ENCODE data around the gene LRRFIP2.

Gene LRRFIP2

DNA sequence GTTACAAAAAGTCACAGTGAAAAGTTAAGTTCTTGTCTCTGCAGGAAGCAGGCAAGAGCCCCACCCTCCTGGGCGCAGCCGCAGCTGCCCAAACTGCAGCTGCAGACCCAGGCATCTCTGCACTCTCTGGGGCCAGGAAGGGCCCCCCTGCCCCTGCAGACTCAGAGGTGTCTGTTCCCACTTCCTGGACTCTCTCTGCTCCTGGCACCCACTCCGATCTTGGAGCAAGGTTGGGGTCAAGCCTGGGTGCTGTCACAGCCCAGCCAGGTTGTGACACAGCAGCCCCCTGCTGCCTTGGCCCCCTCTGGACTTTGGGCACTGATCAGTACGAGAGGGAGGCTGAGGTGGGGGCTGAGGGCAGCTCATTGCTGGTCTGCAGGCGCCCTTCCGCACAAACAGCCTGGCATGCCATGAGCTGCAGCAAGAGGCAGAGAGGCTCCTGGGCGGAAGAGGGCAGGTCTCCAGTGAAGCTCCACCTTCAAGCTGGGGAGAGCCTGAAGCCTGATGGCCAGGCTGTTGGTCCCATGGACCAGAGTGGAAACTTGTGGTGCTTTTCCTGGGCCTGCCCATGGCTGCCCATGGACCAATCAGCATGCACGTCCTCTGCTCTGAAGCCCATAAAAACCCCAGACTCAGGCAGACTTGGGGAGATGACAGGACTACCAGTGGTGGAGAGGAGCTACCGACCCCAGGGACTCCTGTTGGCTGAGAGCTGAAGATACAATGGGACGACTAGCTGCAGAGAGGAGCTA, 42.9 kb upstream of the LRRFIP2 start (continued):
- no peak for TF ChIP-seq ZNF837 (tag by site-specific recombination; IDR thresholded peaks at IDR 0.05)
- no peak for TF ChIP-seq ZNF16 (tag by site-specific recombination; IDR thresholded peaks at IDR 0.05; ENCODE audit: low read depth)
- no peak for TF ChIP-seq ZNF529 (tag by site-specific recombination; IDR thresholded peaks at IDR 0.05; ENCODE audit: insufficient replicate concordance)
- TF ChIP-seq KLF8 (tag by site-specific recombination; IDR thresholded peaks at IDR 0.05) = no peak
- TF ChIP-seq ZNF350 (tag by site-specific recombination; IDR thresholded peaks at IDR 0.05) = no peak

DNA sequence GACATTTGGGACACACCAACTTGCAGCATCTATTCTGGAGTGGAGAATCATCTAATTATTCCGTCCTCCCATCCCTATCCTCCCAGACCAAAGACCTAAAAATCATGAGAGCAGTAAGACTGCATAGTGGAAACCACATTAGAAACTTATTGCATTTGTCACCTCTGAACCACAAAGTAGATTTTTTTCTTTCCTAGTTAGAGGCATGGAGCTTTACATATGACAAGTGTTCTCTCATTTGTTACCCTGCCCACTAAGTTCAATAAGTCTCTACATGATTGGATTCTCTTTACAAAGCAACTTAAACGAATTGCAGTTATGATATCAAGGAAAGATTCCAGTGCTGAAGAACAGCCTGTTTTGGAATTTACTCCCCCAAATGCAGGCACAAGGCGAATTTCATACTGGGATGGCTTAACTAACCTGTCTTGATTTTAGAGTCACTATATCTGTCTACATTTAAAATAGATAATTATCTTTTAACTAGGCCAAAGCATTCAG, 42.3 kb upstream of the LRRFIP2 start:
- ChIA-PET CTCF (interaction anchor here (0.6 kb wide), 2 partner anchors 207 to 208 kb away, joined by 5 to 6 read pairs; no protein-coding TSS in a partner anchor), POLR2A (no interaction called here)
- H3K36me3 ChIP-seq (ENCODE audit: control insufficient read depth in 2 of 2, insufficient read depth in 1 of 2, low read length in 2 of 2) = no peaks in the 10 kb centered on the region
- no peak overlapping the region for H3K27ac ChIP-seq (ENCODE audit: extremely low read depth, low read depth, low read length)
- H3K4me1 ChIP-seq (ENCODE audit: control insufficient read depth, insufficient read depth, low read length) = no peaks in the 10 kb centered on the region
- TF ChIP-seq, protein P1, sequence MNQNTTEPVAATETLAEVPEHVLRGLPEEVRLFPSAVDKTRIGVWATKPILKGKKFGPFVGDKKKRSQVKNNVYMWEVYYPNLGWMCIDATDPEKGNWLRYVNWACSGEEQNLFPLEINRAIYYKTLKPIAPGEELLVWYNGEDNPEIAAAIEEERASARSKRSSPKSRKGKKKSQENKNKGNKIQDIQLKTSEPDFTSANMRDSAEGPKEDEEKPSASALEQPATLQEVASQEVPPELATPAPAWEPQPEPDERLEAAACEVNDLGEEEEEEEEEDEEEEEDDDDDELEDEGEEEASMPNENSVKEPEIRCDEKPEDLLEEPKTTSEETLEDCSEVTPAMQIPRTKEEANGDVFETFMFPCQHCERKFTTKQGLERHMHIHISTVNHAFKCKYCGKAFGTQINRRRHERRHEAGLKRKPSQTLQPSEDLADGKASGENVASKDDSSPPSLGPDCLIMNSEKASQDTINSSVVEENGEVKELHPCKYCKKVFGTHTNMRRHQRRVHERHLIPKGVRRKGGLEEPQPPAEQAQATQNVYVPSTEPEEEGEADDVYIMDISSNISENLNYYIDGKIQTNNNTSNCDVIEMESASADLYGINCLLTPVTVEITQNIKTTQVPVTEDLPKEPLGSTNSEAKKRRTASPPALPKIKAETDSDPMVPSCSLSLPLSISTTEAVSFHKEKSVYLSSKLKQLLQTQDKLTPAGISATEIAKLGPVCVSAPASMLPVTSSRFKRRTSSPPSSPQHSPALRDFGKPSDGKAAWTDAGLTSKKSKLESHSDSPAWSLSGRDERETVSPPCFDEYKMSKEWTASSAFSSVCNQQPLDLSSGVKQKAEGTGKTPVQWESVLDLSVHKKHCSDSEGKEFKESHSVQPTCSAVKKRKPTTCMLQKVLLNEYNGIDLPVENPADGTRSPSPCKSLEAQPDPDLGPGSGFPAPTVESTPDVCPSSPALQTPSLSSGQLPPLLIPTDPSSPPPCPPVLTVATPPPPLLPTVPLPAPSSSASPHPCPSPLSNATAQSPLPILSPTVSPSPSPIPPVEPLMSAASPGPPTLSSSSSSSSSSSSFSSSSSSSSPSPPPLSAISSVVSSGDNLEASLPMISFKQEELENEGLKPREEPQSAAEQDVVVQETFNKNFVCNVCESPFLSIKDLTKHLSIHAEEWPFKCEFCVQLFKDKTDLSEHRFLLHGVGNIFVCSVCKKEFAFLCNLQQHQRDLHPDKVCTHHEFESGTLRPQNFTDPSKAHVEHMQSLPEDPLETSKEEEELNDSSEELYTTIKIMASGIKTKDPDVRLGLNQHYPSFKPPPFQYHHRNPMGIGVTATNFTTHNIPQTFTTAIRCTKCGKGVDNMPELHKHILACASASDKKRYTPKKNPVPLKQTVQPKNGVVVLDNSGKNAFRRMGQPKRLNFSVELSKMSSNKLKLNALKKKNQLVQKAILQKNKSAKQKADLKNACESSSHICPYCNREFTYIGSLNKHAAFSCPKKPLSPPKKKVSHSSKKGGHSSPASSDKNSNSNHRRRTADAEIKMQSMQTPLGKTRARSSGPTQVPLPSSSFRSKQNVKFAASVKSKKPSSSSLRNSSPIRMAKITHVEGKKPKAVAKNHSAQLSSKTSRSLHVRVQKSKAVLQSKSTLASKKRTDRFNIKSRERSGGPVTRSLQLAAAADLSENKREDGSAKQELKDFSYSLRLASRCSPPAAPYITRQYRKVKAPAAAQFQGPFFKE (tag by site-specific recombination; IDR thresholded peaks at IDR 0.05; ENCODE audit: borderline replicate concordance) = no peak
- TF ChIP-seq ZSCAN30 (tag by site-specific recombination; IDR thresholded peaks at IDR 0.05) (no peak), ZNF626 (tag by site-specific recombination; IDR thresholded peaks at IDR 0.05) (no peak), ZNF621 (tag by site-specific recombination; IDR thresholded peaks at IDR 0.05) (no peak), ZNF529 (tag by site-specific recombination; IDR thresholded peaks at IDR 0.05; ENCODE audit: insufficient replicate concordance) (no peak), ZNF174 (tag by site-specific recombination; IDR thresholded peaks at IDR 0.05) (no peak), MEIS1 (CRISPR knock-in tag; IDR thresholded peaks at IDR 0.05; ENCODE audit: borderline replicate concordance) (no peak), ZNF433 (tag by site-specific recombination; IDR thresholded peaks at IDR 0.05; ENCODE audit: low read depth) (no peak), ZNF785 (tag by site-specific recombination; IDR thresholded peaks at IDR 0.05) (no peak)
- TF ChIP-seq, protein P2, sequence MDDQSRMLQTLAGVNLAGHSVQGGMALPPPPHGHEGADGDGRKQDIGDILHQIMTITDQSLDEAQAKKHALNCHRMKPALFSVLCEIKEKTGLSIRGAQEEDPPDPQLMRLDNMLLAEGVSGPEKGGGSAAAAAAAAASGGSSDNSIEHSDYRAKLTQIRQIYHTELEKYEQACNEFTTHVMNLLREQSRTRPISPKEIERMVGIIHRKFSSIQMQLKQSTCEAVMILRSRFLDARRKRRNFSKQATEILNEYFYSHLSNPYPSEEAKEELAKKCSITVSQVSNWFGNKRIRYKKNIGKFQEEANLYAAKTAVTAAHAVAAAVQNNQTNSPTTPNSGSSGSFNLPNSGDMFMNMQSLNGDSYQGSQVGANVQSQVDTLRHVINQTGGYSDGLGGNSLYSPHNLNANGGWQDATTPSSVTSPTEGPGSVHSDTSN (CRISPR knock-in tag; IDR thresholded peaks at IDR 0.05) = no peak
- TF ChIP-seq, protein P3, sequence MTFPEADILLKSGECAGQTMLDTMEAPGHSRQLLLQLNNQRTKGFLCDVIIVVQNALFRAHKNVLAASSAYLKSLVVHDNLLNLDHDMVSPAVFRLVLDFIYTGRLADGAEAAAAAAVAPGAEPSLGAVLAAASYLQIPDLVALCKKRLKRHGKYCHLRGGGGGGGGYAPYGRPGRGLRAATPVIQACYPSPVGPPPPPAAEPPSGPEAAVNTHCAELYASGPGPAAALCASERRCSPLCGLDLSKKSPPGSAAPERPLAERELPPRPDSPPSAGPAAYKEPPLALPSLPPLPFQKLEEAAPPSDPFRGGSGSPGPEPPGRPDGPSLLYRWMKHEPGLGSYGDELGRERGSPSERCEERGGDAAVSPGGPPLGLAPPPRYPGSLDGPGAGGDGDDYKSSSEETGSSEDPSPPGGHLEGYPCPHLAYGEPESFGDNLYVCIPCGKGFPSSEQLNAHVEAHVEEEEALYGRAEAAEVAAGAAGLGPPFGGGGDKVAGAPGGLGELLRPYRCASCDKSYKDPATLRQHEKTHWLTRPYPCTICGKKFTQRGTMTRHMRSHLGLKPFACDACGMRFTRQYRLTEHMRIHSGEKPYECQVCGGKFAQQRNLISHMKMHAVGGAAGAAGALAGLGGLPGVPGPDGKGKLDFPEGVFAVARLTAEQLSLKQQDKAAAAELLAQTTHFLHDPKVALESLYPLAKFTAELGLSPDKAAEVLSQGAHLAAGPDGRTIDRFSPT (tag by site-specific recombination; IDR thresholded peaks at IDR 0.05) = no peak
- TF ChIP-seq, protein P4, sequence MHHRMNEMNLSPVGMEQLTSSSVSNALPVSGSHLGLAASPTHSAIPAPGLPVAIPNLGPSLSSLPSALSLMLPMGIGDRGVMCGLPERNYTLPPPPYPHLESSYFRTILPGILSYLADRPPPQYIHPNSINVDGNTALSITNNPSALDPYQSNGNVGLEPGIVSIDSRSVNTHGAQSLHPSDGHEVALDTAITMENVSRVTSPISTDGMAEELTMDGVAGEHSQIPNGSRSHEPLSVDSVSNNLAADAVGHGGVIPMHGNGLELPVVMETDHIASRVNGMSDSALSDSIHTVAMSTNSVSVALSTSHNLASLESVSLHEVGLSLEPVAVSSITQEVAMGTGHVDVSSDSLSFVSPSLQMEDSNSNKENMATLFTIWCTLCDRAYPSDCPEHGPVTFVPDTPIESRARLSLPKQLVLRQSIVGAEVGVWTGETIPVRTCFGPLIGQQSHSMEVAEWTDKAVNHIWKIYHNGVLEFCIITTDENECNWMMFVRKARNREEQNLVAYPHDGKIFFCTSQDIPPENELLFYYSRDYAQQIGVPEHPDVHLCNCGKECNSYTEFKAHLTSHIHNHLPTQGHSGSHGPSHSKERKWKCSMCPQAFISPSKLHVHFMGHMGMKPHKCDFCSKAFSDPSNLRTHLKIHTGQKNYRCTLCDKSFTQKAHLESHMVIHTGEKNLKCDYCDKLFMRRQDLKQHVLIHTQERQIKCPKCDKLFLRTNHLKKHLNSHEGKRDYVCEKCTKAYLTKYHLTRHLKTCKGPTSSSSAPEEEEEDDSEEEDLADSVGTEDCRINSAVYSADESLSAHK (tag by site-specific recombination; IDR thresholded peaks at IDR 0.05) = no peak
- TF ChIP-seq, protein P5, sequence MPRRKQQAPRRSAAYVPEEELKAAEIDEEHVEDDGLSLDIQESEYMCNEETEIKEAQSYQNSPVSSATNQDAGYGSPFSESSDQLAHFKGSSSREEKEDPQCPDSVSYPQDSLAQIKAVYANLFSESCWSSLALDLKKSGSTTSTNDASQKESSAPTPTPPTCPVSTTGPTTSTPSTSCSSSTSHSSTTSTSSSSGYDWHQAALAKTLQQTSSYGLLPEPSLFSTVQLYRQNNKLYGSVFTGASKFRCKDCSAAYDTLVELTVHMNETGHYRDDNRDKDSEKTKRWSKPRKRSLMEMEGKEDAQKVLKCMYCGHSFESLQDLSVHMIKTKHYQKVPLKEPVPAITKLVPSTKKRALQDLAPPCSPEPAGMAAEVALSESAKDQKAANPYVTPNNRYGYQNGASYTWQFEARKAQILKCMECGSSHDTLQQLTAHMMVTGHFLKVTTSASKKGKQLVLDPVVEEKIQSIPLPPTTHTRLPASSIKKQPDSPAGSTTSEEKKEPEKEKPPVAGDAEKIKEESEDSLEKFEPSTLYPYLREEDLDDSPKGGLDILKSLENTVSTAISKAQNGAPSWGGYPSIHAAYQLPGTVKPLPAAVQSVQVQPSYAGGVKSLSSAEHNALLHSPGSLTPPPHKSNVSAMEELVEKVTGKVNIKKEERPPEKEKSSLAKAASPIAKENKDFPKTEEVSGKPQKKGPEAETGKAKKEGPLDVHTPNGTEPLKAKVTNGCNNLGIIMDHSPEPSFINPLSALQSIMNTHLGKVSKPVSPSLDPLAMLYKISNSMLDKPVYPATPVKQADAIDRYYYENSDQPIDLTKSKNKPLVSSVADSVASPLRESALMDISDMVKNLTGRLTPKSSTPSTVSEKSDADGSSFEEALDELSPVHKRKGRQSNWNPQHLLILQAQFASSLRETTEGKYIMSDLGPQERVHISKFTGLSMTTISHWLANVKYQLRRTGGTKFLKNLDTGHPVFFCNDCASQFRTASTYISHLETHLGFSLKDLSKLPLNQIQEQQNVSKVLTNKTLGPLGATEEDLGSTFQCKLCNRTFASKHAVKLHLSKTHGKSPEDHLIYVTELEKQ (tag by site-specific recombination; IDR thresholded peaks at IDR 0.05; ENCODE audit: borderline replicate concordance) = no peak
- H3K4me3 ChIP-seq (ENCODE audit: low read depth, low read length) = no peak overlapping the region
- H3K9me3 ChIP-seq (ENCODE audit: control insufficient read depth, insufficient read depth, low read depth, low read length) = no peaks in the 10 kb centered on the region

Data from HEK293 (cell line).